ENCODE data around the gene SPATA13. TPM values are rescaled to one million over a fixed set of nuclear protein-coding genes. Genes with fewer than 3 reads are reported as not detected.

Gene SPATA13
- polyA plus RNA-seq, 1 experiment: 12.0 TPM

DNA sequence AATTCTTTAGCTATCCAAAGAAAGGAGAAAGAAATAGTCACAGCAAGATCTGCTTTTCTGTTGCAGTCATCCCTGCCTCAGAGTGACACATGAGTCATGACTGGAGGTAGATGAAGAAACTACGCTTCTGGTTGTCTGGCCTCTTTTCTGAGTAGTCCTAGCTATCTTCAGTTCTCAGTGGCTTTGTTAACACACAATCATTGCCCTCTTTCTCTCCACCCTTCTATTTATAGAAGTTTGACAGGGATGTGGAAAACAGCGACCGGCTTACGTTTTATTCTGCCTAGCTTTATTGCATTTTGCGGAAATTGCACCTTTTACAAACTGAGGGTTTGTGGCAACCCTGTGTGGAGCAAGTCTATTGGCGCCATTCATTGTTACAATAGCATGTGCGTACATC is 26.7 kb downstream of the SPATA13 start:
- TF ChIP-seq CTCF (IDR thresholded peaks at IDR 0.05; ENCODE audit: low read depth, low read length): no peak
- Histone ChIP-seq H3K27ac (ENCODE audit: low read depth, low read length) (no peak overlapping the region), H3K27me3 (ENCODE audit: control insufficient read depth, insufficient read depth, low read length) (no peaks in the 10 kb centered on the region), H3K9me3 (ENCODE audit: control insufficient read depth, insufficient read depth, low read length) (peaks cover 2% of the 10 kb centered on the region; the same call in 1 of the 2 replicates), H3K4me3 (ENCODE audit: low read depth, low read length) (no peak overlapping the region)
- DNase-seq (ENCODE audit: low read depth, low spot score): no peak
- ChIA-PET CTCF (interaction anchor here (1.9 kb wide), 1 partner anchor 167 kb away, joined by 3 read pairs; no protein-coding TSS in a partner anchor), POLR2A (no interaction called here)

GRCh38 chr13:24192057-24192810 is 31.7 kb downstream of the SPATA13 start:
- H3K27me3 ChIP-seq (ENCODE audit: control insufficient read depth, insufficient read depth, low read length): no peaks in the 10 kb centered on the region
- DNase-seq (ENCODE audit: low read depth, low spot score): no peak
- CTCF ChIA-PET: no interaction called here
- H3K4me3 ChIP-seq (ENCODE audit: low read depth, low read length): no peak overlapping the region
- POLR2A ChIA-PET: no interaction called here
- H3K9me3 ChIP-seq (ENCODE audit: control insufficient read depth, insufficient read depth, low read length): peaks cover 2% of the 10 kb centered on the region; the same call in 1 of the 2 replicates
- no peak overlapping the region for H3K27ac ChIP-seq (ENCODE audit: low read depth, low read length)
- TF ChIP-seq CTCF (IDR thresholded peaks at IDR 0.05; ENCODE audit: low read depth, low read length): no peak

DNA sequence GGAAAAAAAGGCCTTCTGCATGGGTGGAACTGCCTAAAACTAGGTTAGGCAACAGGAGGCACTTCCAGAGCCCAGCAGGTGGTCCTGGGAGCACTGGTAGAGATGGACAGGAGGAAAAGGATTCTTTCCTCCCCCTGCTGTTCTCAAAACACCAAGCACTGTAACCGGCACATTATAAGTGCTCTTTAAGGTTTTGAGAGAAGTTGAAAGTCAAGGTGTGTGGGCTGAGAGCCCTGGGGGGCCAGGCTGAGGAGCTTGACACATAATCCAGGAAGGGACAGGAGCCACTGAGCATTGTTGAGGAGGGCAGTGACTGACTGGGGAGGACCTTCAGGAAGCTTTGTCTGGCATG is 32.3 kb downstream of the SPATA13 start:
- Histone ChIP-seq H3K27me3 (ENCODE audit: control insufficient read depth, insufficient read depth, low read length) (no peaks in the 10 kb centered on the region), H3K27ac (ENCODE audit: low read depth, low read length) (no peak overlapping the region), H3K4me3 (ENCODE audit: low read depth, low read length) (no peak overlapping the region), H3K9me3 (ENCODE audit: control insufficient read depth, insufficient read depth, low read length) (peaks cover 2% of the 10 kb centered on the region; the same call in 1 of the 2 replicates)
- POLR2A ChIA-PET: no interaction called here
- CTCF ChIA-PET: interaction anchor here (1.5 kb wide), 1 partner anchor 173 kb away, joined by 5 read pairs; no protein-coding TSS in a partner anchor
- no peak for TF ChIP-seq CTCF (IDR thresholded peaks at IDR 0.05; ENCODE audit: low read depth, low read length)
- no peak for DNase-seq (ENCODE audit: low read depth, low spot score)

DNA sequence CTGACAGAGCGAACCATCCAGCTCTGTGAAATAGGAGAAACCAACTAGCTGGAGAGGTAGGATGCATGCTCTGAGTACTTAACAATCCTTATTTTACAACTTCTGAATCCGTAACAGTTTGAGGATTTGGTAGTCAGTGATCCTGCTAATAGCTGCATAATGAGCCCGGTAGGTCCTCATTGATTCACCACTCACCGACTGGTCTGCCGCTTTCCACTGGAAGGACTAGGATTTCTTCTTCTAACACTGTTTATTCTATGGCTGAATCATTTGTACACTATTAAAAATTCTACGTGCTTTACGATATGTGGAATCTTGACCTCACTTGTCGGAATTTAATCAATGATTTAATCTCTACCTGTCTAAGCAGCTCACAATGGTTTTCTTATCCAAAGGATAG is 33.9 kb downstream of the SPATA13 start:
- TF ChIP-seq CTCF (IDR thresholded peaks at IDR 0.05; ENCODE audit: low read depth, low read length): no peak
- no peak overlapping the region for H3K27ac ChIP-seq (ENCODE audit: low read depth, low read length)
- CTCF ChIA-PET: interaction anchor here (1.0 to 1.5 kb wide), 3 partner anchors 24 to 175 kb away, joined by 3 to 5 read pairs (median 5); no protein-coding TSS in a partner anchor

DNA sequence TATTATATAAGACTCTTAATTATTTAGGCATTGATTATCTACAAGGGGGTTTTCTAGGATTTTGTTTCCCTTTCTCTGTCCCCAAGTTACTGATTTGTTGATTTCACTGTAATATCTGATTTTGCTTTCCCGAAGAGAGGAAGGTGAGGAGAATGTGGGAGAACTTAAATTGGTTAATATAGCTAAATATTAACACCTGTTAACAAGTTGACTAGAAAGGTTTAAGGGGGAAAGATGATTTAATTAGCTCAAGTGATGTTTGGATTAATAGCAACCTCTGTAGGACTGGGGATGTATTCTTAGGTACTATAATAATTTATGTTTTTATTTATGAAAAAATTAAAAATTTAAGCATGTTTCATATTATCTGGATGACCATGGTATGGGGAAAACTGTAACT is 35.1 kb downstream of the SPATA13 start:
- ChIA-PET CTCF (interaction anchor here (1.1 kb wide), 1 partner anchor 23 kb away, joined by 5 read pairs; no protein-coding TSS in a partner anchor), POLR2A (interaction anchor here (0.5 kb wide), 1 partner anchor 191 kb away, joined by 3 read pairs; no protein-coding TSS in a partner anchor)
- DNase-seq (ENCODE audit: low read depth, low spot score): no peak
- Histone ChIP-seq H3K4me3 (ENCODE audit: low read depth, low read length) (no peak overlapping the region), H3K9me3 (ENCODE audit: control insufficient read depth, insufficient read depth, low read length) (no peaks in the 10 kb centered on the region), H3K27me3 (ENCODE audit: control insufficient read depth, insufficient read depth, low read length) (no peaks in the 10 kb centered on the region), H3K27ac (ENCODE audit: low read depth, low read length) (no peak overlapping the region)
- no peak for TF ChIP-seq CTCF (IDR thresholded peaks at IDR 0.05; ENCODE audit: low read depth, low read length)

More for the DNA sequence above, 33.9 kb downstream of the SPATA13 start:
- no peaks in the 10 kb centered on the region for H3K9me3 ChIP-seq (ENCODE audit: control insufficient read depth, insufficient read depth, low read length)
- DNase-seq (ENCODE audit: low read depth, low spot score): no peak
- H3K27me3 ChIP-seq (ENCODE audit: control insufficient read depth, insufficient read depth, low read length): no peaks in the 10 kb centered on the region
- no peak overlapping the region for H3K4me3 ChIP-seq (ENCODE audit: low read depth, low read length)
- POLR2A ChIA-PET: no interaction called here

Measured in AG04450 (cell line).